HG03103 (cell line): ENCODE measurements around the gene KATNBL1.
"Not testable (repeated sequence)": the region's sequence is repeated elsewhere in the genome, so short reads cannot be mapped to it uniquely, and the experiment has no call there.

Experiments
- ATAC-seq: cut with Tn5 transposase; IDR thresholded peaks from one replicate; pipeline ENCODE4 v1.9.1; 2021; ENCODE audit warnings: low read depth; ENCODE audit not compliant: unreplicated experiment

KATNBL1 gene

GRCh38 chr15:34203936-34204335, 6.0 kb downstream of the KATNBL1 start:
- ATAC-seq: no peak

GRCh38 chr15:34203305-34203704, 6.6 kb downstream of the KATNBL1 start:
- no peak for ATAC-seq

- not testable (repeated sequence) for ATAC-seq
These were observed 16.6 kb downstream of the KATNBL1 start for GRCh38 chr15:34193272-34193671.

GRCh38 chr15:34188711-34189110, 21.2 kb downstream of the KATNBL1 start:
- ATAC-seq: no peak

GRCh38 chr15:34185666-34186065, 24.2 kb downstream of the KATNBL1 start:
- ATAC-seq: no peak

GRCh38 chr15:34182942-34183341, 27.0 kb downstream of the KATNBL1 start:
- no peak for ATAC-seq

GRCh38 chr15:34179234-34179633, 30.7 kb downstream of the KATNBL1 start:
- ATAC-seq: no peak

- not testable (repeated sequence) for ATAC-seq
These were observed 43.8 kb downstream of the KATNBL1 start for GRCh38 chr15:34165987-34166573.

- ATAC-seq: no peak
These were observed 48.5 kb downstream of the KATNBL1 start for GRCh38 chr15:34161329-34161963.

GRCh38 chr15:34160735-34161134, 49.2 kb downstream of the KATNBL1 start:
- ATAC-seq: no peak

GRCh38 chr15:34158355-34158754, 51.5 kb downstream of the KATNBL1 start:
- ATAC-seq: no peak

- ATAC-seq: no peak
These were observed 54.0 kb downstream of the KATNBL1 start for GRCh38 chr15:34155859-34156258.

- no peak for ATAC-seq
These were observed 55.1 kb downstream of the KATNBL1 start for GRCh38 chr15:34154725-34155204.

GRCh38 chr15:34147371-34148140, 62.3 kb downstream of the KATNBL1 start:
- no peak for ATAC-seq

GRCh38 chr15:34133511-34133910, 76.4 kb downstream of the KATNBL1 start:
- no peak for ATAC-seq

GRCh38 chr15:34132881-34133280, 77.0 kb downstream of the KATNBL1 start:
- ATAC-seq: no peak

GRCh38 chr15:34128898-34129297, 81.0 kb downstream of the KATNBL1 start:
- no peak for ATAC-seq

- no peak for ATAC-seq
These were observed 83.4 kb downstream of the KATNBL1 start for GRCh38 chr15:34126522-34126921.

- ATAC-seq: no peak
These were observed 84.0 kb downstream of the KATNBL1 start for GRCh38 chr15:34125945-34126344.

GRCh38 chr15:34124651-34125050, 85.2 kb downstream of the KATNBL1 start:
- no peak for ATAC-seq

- ATAC-seq: no peak
These were observed 87.1 kb downstream of the KATNBL1 start for GRCh38 chr15:34122771-34123183.

GRCh38 chr15:34121786-34122185, 88.1 kb downstream of the KATNBL1 start:
- not testable (repeated sequence) for ATAC-seq
